ENCODE data around the gene SYNGR1.

The SYNGR1 gene

DNA sequence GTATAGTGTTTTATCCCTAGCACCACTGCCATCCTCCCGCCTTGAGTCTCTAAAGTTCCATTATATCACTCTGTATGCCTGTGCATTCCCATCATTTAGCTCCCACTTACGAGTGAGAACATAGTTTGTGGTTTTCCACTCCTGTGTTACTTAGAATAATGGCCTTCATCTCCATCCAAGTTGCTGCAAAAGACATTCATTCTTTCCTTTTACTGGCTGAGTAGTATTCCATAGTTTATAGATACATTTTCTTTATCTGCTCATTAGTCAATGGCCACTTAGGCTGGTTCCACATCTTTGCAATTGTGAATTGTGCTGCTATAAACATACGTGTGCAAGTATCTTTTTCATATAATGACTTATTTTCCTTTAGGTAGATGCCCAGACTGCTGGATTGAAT, 74.2 kb downstream of the SYNGR1 start:
- no peak for DNase-seq
- TF ChIP-seq GATA1 (IDR thresholded peaks at IDR 0.05; ENCODE audit: low read depth, low read length) (no peak), POLR2A (IDR thresholded peaks at IDR 0.05; ENCODE audit: low read length) (no peak)

DNA sequence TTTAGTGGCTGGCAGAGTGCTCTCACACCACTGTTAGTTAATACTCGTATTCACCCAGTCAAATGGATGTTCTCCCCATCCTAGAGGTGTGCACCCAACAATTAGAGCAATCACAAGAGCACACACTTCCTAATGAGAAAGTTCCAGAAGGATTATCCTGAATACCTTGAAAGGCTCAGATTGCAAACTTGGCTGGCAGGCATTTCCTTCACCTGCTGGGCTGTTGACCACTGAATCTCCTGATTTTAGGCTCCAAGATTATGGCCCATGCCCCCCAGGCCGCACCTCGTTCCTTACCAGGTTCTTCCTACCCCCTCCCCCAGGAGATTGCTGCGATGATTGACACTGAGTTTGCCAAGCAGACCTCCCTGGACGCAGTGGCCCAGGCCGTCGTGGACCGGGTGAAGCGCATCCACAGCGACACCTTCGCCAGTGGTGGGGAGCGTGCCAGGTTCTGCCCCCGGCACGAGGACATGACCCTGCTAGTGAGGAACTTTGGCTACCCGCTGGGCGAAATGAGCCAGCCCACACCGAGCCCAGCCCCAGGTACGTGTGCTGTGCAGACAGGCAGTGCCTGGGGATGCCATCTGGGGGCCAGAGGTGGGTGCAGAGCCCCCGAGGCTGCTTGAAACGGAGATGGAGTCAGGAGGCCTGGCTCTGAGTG, 76.7 kb downstream of the SYNGR1 start:
- no peak for DNase-seq
- TF ChIP-seq POLR2A (IDR thresholded peaks at IDR 0.05; ENCODE audit: low read length) (no peak), GATA1 (IDR thresholded peaks at IDR 0.05; ENCODE audit: low read depth, low read length) (no peak)

DNA sequence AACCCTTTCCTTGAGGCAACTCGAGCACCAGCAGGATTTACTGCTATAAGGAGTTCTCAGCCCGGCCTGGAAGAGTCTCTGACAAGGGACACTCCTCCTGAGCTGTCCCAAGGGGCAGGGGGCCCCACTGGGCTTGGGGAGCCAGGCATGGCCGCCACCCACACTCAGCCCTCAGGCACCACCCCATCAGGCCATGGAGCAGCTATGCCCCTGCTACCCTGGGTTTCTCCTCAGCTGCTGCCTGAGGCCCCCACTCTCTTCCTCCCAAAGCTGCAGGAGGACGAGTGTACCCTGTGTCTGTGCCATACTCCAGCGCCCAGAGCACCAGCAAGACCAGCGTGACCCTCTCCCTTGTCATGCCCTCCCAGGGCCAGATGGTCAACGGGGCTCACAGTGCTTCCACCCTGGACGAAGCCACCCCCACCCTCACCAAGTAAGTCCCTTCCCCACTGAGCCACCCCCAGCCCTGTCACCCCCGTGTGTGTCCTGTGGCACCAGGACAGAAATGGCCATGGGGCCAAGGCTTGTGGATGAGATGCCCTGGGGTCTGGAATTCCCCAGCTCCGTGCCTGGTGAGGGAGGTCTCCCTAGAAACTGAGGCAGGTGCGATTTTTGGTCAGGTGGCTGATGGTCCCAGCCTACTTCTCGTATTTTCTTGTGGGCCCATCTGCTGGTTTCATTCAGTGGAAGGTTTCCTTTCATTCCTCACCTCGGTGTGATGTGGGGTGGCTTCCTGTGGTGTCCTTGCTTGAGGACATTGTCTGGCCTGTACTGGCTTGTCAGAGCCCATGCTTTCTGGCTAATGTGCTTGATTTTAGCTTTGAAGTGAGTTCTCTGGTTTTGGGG, 78.2 kb downstream of the SYNGR1 start:
- DNase-seq: no peak
- TF ChIP-seq POLR2A (IDR thresholded peaks at IDR 0.05; ENCODE audit: low read length) (no peak), GATA1 (IDR thresholded peaks at IDR 0.05; ENCODE audit: low read depth, low read length) (no peak)

DNA sequence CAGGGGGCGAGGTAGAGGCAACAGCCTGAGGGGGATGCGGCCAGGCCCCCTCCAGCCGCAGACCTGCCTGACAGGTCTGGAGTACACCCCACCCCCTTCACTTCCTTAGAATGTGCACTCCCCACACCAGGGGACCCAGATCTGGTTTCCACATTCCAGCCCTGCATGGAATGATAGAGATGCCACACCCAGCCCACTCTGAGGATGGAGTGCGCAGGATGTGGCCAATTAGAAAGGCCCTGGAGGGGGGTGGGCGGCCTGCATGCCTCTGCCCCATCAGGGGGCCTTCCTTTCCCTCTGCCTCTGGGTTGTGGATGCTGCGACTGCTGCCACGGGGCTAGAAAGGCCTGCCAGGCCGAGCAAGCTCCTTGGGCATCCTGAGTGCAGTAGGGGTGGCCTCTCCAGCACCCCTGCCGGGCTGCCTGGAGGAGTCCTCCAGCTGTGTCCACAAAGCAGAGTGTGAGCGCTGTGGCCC, 78.8 kb downstream of the SYNGR1 start:
- no peak for DNase-seq
- TF ChIP-seq POLR2A (IDR thresholded peaks at IDR 0.05; ENCODE audit: low read length) (no peak), GATA1 (IDR thresholded peaks at IDR 0.05; ENCODE audit: low read depth, low read length) (no peak)

- no peak for DNase-seq
- TF ChIP-seq POLR2A (IDR thresholded peaks at IDR 0.05; ENCODE audit: low read length): no peak
- TF ChIP-seq GATA1 (IDR thresholded peaks at IDR 0.05; ENCODE audit: low read depth, low read length): no peak
These were observed 79.4 kb downstream of the SYNGR1 start for GRCh38 chr22:39429186-39429585.

DNA sequence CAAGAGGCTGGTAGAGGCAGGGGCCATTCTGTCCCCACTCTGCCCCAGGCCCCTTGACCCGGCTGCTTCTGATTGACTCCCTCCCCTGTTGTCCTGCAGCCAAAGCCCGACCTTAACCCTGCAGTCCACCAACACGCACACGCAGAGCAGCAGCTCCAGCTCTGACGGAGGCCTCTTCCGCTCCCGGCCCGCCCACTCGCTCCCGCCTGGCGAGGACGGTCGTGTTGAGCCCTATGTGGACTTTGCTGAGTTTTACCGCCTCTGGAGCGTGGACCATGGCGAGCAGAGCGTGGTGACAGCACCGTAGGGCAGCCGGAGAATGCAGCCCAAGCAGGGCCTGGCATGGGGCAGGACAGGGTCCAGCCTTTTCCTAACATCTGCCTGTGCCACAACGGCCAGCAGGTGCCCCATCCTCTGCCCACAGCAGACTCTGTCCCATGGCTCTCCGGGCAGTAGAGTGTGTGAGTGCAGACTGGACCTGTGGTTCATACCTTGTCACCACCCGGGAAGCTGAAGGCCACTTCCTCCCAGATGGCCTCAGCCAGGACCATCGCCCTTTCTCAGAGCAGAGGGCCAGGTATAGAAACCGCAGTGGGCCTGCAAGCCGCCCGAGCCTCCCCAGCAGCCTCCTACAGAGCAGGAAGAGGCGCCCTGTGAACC, 80.3 kb downstream of the SYNGR1 start:
- DNase-seq: no peak

GRCh38 chr22:39430576-39431150, 80.9 kb downstream of the SYNGR1 start:
- DNase-seq: no peak
- no peak for TF ChIP-seq GATA1 (IDR thresholded peaks at IDR 0.05; ENCODE audit: low read depth, low read length)
- no peak for TF ChIP-seq POLR2A (IDR thresholded peaks at IDR 0.05; ENCODE audit: low read length)

More for the DNA sequence above, 80.3 kb downstream of the SYNGR1 start:
- TF ChIP-seq POLR2A (IDR thresholded peaks at IDR 0.05; ENCODE audit: low read length): no peak
- no peak for TF ChIP-seq GATA1 (IDR thresholded peaks at IDR 0.05; ENCODE audit: low read depth, low read length)

DNA sequence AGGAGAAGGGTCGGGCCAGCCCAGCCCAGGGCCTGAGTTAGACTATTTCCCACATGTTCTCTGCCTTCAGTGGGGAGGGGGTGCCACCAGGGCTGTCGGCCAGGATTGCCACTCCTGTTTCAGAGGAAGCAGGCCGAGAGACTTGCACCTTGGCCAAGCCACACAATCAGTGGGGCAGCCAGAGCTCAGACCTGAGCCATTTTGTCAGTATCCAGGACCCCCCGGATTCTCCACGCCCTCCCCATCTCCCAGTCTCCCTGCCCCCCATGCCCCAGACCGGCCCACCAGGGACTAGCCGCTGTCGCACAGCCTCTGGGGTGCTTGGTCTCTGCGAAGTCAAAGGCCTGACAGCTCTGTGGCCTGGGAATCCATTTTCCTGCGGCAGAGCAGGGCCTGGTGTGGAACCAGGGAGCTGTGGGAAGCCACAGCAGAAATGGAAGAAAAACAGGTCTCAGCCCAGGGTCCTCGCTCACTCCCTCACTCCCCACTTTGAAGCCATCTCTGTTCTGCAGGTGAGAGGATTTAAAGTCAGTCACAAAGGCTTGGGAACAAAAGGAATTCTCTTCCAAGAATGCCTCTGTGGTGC, 81.5 kb downstream of the SYNGR1 start:
- no peak for DNase-seq
- TF ChIP-seq POLR2A (IDR thresholded peaks at IDR 0.05; ENCODE audit: low read length): no peak
- TF ChIP-seq GATA1 (IDR thresholded peaks at IDR 0.05; ENCODE audit: low read depth, low read length): no peak

DNA sequence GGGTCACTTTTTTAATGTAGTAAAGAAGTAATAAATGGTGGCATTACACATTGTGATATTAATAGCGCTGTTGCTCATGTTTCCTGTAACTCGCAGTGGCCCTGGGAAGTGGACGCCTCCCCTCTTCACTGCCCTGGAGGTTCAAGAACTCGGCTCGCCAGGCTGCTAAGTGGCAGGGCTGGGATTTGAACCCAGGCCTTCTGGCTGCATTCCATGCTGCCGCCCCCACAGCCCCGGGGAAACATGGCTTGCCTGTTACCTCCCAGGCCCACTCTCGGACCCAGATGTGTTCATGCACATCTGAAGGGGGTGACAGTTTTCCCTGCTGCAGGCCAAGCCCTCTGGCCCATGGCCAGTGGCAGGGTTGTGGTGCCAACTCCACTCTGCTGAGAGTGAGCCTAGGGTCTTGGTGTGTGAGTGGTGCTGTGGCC, 82.0 kb downstream of the SYNGR1 start:
- no peak for DNase-seq
- TF ChIP-seq POLR2A (IDR thresholded peaks at IDR 0.05; ENCODE audit: low read length) (no peak), GATA1 (IDR thresholded peaks at IDR 0.05; ENCODE audit: low read depth, low read length) (no peak)

DNA sequence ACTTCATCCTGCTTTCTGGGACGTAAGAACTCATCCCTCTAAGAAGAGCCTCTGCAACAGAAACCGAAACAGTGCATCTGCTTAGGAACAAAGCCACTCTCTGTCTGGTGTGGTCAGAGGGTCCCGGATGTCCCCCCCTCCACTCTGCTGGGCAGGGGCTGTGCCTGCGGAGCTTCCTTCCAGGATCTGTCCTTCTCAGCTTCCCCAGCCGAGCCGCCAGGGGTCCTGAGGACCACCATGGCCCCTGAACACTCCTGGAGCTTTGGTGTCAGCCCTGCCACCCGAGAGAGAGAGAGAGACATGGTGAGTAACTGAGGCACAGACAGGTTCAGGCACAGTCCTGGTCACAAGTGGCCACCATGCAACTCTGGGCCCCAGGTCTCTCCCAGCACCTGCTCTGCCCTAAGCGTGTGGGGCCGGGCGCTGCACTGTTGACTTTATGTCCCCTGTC, 82.6 kb downstream of the SYNGR1 start:
- TF ChIP-seq GATA1 (IDR thresholded peaks at IDR 0.05; ENCODE audit: low read depth, low read length) (no peak), POLR2A (IDR thresholded peaks at IDR 0.05; ENCODE audit: low read length) (no peak)
- DNase-seq: no peak

DNA sequence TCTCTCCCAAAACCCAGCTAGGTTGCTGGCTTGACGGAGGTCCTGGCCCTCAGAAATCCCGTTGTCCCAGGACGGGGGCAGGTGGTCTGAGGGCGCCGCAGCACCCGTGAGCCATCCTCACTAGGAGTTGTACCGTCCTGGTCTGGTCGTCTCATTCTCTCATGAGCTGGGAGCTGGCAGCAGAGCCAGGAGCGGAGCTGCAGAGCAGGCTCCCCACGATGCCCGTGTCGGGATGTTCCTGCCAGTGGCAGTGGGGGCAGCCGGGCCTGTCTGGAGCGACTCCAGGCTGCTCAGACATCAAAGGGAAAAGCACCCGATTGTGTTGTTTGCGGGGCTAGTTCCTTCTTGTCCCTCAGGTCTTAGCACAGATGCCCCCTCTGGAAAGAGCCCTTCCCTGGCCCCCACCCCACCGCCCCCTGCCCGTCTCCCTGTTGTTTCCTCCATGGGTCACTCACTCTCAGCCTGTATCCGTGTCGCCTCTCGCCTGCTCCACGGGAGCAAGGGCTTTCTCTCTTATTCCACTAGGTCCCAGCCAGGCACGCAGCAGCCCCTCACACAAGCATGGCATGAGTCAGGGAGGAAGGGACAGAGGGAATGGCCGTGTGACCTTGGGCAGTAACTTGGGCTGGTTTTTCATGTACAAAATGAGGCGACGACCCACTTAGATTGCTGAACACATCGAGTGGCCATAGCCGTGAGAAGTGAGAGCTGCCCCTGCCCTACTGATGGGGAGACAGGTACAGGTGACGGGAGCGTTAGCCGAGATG, 83.9 kb downstream of the SYNGR1 start:
- DNase-seq: no peak
- TF ChIP-seq GATA1 (IDR thresholded peaks at IDR 0.05; ENCODE audit: low read depth, low read length): no peak
- no peak for TF ChIP-seq POLR2A (IDR thresholded peaks at IDR 0.05; ENCODE audit: low read length)

- no peak for DNase-seq
- no peak for TF ChIP-seq POLR2A (IDR thresholded peaks at IDR 0.05; ENCODE audit: low read length)
- TF ChIP-seq GATA1 (IDR thresholded peaks at IDR 0.05; ENCODE audit: low read depth, low read length): no peak
These were observed 84.5 kb downstream of the SYNGR1 start for GRCh38 chr22:39434243-39434653.

DNA sequence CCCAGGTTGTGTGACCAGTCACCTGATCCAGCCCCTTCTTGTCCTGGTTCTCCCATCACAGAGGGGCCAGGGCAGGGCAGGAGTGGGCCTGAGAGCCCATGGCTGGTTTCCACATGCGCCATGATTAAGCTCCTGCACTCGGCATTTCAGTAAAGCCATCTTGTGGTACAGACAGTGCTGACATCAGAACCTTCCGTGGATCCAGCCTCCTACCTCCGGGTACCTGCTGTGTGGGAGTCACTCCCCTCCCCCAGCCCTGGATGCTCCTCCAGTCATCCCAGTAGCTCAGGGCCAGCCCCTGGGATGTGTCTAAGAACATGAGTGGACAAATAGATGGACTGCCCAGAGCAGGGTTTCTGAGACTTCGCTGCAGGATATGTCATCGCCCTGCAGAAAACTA, 84.9 kb downstream of the SYNGR1 start:
- DNase-seq: no peak
- TF ChIP-seq POLR2A (IDR thresholded peaks at IDR 0.05; ENCODE audit: low read length): no peak
- no peak for TF ChIP-seq GATA1 (IDR thresholded peaks at IDR 0.05; ENCODE audit: low read depth, low read length)
